Nucleus accumbens (tissue), 56 donors: ENCODE results near the gene HABP2.

Source experiments
- DNase-seq, 56 donors: peaks; one replicate each; lab custom pipeline; 2025; lab: John Stamatoyannopoulos, UW

Gene HABP2

DNA sequence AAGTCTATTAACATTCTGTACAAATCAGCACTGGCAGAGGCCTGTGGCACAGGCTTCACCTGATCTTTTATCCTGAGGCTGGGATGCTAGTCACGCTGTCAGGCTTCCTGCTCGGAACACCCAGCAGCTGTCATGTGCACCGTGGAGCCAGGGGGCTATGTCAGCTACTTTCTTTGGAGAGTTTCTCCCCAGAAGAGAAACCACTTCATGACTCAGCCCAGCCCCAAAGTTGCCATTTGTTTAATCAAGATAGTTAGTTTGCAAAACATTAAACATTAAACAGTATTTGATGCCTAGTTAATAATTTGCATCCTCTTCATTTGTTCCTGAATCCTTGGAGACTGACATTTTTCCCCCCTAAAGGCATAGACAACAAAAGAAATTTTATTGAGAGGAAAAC lies at the start of gene HABP2:
Gene HABP2, plus strand, starts transcription at position 353 of the 400 bp plus-strand sequence. CDS start 69 bp downstream, outside the sequence.
- DNase-seq, result no peak

- DNase-seq, result no peak
Measured at GRCh38 chr10:113503930-113504329, 48.9 kb upstream of the HABP2 start.

GRCh38 chr10:113504423-113504822 lies 48.4 kb upstream of the HABP2 start:
- DNase-seq, result no peak

DNA sequence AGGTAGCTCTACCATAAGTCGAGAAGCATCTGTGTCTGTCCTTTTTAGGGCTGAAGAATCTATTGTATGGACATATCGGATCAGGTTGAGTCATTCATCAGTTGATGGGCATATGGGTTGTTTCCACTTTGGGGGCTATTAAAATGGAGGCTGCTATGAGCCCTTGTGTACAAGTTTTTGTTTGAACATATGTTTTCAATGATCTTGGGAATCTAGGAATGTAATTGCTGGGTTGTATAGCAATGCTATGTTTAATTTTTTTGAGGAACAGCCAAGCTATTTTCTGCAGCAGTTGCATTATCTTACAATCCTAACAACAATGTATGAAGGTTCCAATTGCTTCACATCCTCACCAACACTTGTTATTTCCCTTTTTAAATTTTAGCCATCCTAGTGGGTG lies 46.4 kb upstream of the HABP2 start:
- no peak for DNase-seq

DNA sequence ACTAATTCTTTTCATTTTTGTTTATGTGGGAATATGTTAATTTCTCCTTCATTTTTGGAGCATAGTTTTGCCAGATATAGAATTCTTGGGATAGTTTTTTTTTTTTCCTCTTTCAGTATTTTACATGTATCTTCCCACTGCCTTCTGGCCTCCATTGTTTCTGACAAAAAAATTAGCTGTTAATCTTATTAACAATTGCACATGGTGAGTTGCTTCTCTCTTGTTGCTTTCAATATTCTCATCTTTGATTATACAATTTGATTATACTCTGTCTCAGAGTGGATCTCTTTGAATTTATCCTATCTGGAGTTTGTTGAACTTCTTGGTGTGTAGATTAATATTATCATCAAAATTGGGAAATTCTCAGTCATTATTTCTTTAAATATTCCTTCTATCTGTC lies 41.4 kb upstream of the HABP2 start:
- DNase-seq, result no peak

DNA sequence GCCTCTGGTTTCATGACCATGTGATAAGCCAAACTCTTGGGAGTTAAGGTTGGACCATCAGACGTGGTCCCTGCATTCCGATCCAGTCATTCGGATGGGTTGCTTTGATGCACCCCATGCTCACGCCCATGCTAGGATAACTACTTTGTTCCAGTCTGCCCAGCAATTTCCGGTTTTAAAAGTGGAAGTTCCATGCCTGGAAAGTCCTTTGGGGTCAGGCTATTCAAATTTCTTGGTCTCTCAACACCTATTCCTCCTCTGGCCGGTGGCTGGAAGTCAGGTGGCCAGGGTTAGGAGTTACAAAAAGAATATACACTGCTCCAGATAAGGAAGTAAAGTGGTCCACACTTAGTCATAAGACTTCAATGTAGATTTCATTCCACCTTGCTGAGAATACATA lies 37.7 kb upstream of the HABP2 start:
- DNase-seq, result no peak

DNA sequence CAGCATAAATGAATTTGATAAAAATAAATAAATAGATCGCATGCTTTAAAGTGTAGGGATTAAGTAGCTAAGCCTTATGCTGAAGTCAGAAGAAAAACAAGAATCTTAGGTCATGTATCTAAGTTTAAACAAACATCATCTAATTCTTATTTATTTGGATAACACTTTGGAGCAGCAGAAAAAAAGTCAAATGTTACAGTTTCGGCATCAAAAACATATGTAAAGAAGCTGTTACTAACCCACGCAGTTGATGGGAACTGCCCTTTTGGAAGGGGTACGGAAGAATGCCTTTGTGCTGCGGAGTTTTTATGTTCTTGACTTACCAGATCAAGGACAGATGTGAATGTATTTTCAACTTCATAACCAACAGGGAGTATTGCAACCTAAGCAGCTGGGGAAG lies 37.3 kb upstream of the HABP2 start:
- DNase-seq, result no peak

DNA sequence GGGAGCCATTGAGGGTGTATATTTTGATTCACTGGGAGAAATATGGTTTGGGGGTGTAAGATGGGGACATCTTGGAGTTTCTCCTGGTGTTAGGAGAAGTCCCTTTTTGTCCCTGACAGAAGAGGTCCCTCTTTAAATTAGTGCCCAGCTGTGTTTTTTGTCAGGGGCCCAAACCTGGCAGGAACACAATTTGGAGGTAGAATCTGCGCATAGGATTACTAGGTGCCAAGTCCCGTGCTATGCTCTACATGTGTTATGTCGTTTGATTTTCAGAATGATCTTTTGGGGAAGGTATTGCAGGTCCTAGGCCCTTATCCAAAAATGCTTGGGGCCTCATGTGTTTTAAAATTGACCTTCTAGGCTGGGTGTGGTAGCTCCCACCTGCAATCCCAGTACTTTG lies 36.8 kb upstream of the HABP2 start:
- DNase-seq, result no peak

DNA sequence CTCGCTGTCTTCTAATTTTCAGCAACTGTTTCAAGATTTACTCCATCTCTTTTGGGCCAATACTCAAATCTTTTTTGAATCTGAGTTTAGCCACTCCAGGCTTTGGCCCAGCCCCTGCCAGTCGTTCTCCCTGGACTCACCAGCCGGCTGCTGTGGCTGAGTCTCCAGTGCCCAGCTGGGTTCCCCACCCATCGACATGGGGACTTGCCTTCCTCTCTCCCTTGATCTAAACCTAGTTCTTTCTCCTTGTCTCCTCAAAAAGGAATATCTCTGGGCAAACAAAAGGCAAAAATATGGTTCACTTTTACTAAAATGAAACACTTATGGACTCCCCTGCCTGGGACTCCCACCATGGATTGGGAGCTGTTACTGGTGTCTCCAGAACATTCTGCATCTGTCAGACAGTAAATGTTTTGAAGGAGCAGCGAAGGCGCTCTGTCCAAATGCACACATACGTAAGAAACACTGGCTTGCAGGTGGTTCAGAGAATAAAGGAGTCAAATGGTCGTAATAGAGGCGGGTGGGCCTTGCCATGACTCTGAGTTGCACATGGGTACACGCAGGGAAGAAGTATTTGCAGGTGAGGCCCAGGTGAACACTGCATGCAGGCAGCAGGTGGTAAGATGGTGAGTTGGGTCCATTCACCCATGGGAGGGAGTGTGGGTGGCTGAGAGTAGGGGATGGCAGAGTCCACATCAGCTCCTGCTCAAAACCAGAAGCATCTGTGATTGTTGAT lies 35.5 kb upstream of the HABP2 start:
- no peak for DNase-seq

GRCh38 chr10:113517901-113518260 lies 35.0 kb upstream of the HABP2 start:
- DNase-seq, result no peak

- DNase-seq, result no peak
Measured at GRCh38 chr10:113518415-113518814, 34.4 kb upstream of the HABP2 start.

DNA sequence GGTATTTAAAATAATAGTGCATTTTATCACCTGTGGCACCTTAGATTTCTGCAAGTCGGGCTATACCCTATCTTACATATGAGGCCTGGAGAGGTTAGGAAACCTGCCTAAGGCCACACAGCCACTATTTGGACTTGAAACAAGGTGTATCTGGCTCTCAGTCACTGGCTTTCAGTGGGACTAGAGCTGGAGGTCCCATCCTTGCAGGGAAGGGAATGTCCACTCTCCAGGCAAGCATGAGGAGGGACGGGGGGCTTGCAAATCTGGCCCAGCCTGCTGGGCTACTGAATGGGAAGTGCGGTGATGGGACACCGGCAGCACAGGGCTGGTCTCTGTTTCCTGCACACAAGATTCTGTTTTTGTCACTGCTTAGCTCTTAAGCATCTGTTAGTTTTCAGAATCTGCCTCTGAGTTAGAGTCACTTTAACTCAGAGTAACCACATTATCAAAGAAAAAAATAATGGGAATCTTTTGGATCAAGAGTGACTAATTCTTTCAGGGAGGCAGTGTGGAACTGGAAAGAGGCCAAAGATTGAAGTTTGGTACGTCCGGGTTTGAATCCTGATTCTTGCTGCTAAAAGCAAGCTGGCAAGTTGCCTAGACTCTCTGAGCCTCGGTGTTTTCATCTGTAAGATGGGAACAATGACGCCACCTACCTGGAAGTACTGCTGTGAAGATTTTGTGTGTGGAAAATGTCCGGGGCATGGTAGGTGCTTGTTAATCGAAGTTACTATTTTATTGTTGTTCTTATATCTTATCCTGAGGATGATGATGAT lies 33.8 kb upstream of the HABP2 start:
- no peak for DNase-seq

- no peak for DNase-seq
Measured at GRCh38 chr10:113519681-113520115, 33.2 kb upstream of the HABP2 start.

GRCh38 chr10:113520261-113520660 lies 32.6 kb upstream of the HABP2 start:
- DNase-seq, result no peak

GRCh38 chr10:113520690-113521474 lies 32.0 kb upstream of the HABP2 start:
- DNase-seq, result peak in 40 of 56 donors; percentile 4 to 70 (median 24)

DNA sequence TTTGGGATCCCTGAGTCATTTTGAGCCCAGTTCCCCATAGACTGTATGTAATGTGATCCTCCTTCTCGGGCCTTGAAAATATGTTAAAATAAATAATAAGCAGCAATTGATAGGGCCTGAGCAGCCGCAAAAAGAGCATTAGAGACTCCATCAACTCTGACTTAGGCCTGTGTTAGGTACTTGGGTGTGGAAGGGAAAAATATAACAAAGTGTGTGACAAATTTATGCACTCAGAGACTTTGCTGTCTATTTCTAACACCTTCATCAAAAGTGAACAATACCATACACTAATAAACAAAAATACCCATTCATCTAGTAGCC lies 31.4 kb upstream of the HABP2 start:
- DNase-seq, result no peak

DNA sequence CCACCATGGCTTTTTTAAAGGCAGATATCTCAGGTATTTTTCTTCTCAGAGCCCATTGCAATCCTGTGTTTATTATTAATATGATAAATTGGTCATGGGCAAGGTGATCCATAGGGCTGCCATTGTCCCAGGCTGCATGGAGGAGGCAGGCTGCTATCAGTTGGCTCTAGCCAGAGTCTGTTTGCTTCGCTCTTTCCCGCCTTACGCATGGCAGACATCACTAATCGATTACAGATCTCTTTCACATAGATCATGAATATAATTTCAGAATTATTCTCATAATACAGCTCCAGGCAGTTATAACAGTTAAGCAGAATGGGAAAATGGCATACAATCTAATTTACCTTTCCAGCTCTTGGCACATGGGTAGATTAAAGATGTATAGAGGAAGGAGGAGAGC lies 30.4 kb upstream of the HABP2 start:
- no peak for DNase-seq

- peak in 2 of 56 donors; percentile 5 for DNase-seq
Measured at GRCh38 chr10:113523071-113523470, 29.8 kb upstream of the HABP2 start.

GRCh38 chr10:113523628-113524027 lies 29.2 kb upstream of the HABP2 start:
- DNase-seq, result no peak

DNA sequence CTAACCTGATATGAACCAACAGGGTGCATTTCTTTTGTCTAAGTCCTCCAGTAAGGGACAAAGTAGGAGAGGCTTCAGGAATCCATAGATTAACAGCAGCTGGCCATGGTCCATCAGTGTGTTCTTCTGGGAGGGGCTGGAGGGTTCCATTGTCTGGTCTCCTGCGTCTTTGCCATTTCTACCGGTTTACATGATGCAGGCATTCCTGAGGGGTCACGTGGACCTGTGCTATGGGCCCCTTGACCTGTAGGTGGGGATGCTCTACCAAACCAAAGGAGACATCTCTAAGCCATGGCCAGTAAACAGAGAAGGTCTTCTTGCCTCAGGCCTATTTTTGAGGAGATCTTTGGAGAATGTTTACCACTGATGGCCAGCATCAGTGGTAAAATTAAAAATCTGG lies 28.7 kb upstream of the HABP2 start:
- no peak for DNase-seq
